ENCODE data around the gene IMMP2L. TPM values are rescaled to one million over a fixed set of nuclear protein-coding genes. Genes with fewer than 3 reads are reported as not detected.

Gene IMMP2L
- total and polyA plus RNA-seq, 8 donors, result 2.5 to 40.8 (median 20.0) TPM; not detected in 1

GRCh38 chr7:110803602-110804143, 758.6 kb downstream of the IMMP2L start:
- Histone ChIP-seq H3K36me3 (no peaks in the 10 kb centered on the region), H3K27ac (no peak overlapping the region), H3K4me1 (peaks cover 0 to 5% (median 0%) of the 10 kb centered on the region in 4 donors), H3K9me3 (no peaks in the 10 kb centered on the region), H3K4me3 (no peak overlapping the region), H3K27me3 (no peaks in the 10 kb centered on the region)
- DNase-seq, result no peak
- TF ChIP-seq POLR2A (IDR thresholded peaks at IDR 0.05), result no peak
- no peak for TF ChIP-seq EP300 (IDR thresholded peaks at IDR 0.05)
- no peak for TF ChIP-seq CTCF (IDR thresholded peaks at IDR 0.05)
- no peak for TF ChIP-seq POLR2AphosphoS5 (IDR thresholded peaks at IDR 0.05)
- intact Hi-C loops (cut with DNase I; ENCODE audit: low total_unique reads), result no loop called here

GRCh38 chr7:110801502-110801901, 760.8 kb downstream of the IMMP2L start:
- 41 to 100% (median 89%) methylated on average over 1 of the region's 1 CpG for WGBS, 5 donors
- Histone ChIP-seq H3K36me3 (no peaks in the 10 kb centered on the region), H3K9me3 (no peaks in the 10 kb centered on the region), H3K27ac (no peak overlapping the region), H3K4me1 (peaks cover 0 to 5% (median 0%) of the 10 kb centered on the region in 4 donors), H3K27me3 (no peaks in the 10 kb centered on the region), H3K4me3 (no peak overlapping the region)
- intact Hi-C loops (cut with DNase I; ENCODE audit: low total_unique reads), result no loop called here
- no peak for DNase-seq
- TF ChIP-seq POLR2AphosphoS5 (IDR thresholded peaks at IDR 0.05), result no peak
- TF ChIP-seq EP300 (IDR thresholded peaks at IDR 0.05), result no peak
- TF ChIP-seq POLR2A (IDR thresholded peaks at IDR 0.05), result no peak
- TF ChIP-seq CTCF (IDR thresholded peaks at IDR 0.05), result no peak

GRCh38 chr7:110800984-110801383, 761.3 kb downstream of the IMMP2L start:
- DNase-seq, result no peak
- Histone ChIP-seq H3K4me3 (no peak overlapping the region), H3K36me3 (no peaks in the 10 kb centered on the region), H3K4me1 (peaks cover 0 to 5% (median 0%) of the 10 kb centered on the region in 4 donors), H3K9me3 (no peaks in the 10 kb centered on the region), H3K27ac (no peak overlapping the region), H3K27me3 (no peaks in the 10 kb centered on the region)
- TF ChIP-seq POLR2AphosphoS5 (IDR thresholded peaks at IDR 0.05), result no peak
- TF ChIP-seq POLR2A (IDR thresholded peaks at IDR 0.05), result no peak
- no peak for TF ChIP-seq EP300 (IDR thresholded peaks at IDR 0.05)
- TF ChIP-seq CTCF (IDR thresholded peaks at IDR 0.05), result no peak
- intact Hi-C loops (cut with DNase I; ENCODE audit: low total_unique reads), result no loop called here

- H3K36me3 ChIP-seq, result no peaks in the 10 kb centered on the region
- intact Hi-C loops (cut with DNase I; ENCODE audit: low total_unique reads), result no loop called here
- TF ChIP-seq EP300 (IDR thresholded peaks at IDR 0.05), result no peak
- no peak for TF ChIP-seq CTCF (IDR thresholded peaks at IDR 0.05)
- TF ChIP-seq POLR2A (IDR thresholded peaks at IDR 0.05), result no peak
- no peak for TF ChIP-seq POLR2AphosphoS5 (IDR thresholded peaks at IDR 0.05)
- no peaks in the 10 kb centered on the region for H3K27me3 ChIP-seq
- no peak for DNase-seq
- WGBS, 5 donors, result 86 to 96% (median 93%) methylated on average over 2 of the region's 2 CpGs
- H3K27ac ChIP-seq, result no peak overlapping the region
- H3K4me1 ChIP-seq, result no peaks in the 10 kb centered on the region
- H3K4me3 ChIP-seq, result no peak overlapping the region
- H3K9me3 ChIP-seq, result no peaks in the 10 kb centered on the region
These were observed 764.6 kb downstream of the IMMP2L start for GRCh38 chr7:110797656-110798055.
